UCSD-AML1 (cell line): ENCODE results near the gene HSPB1.
"Not testable (repeated sequence)": the region's sequence is repeated elsewhere in the genome, so short reads cannot be mapped to it uniquely, and the experiment has no call there.

ENCODE experiments used
- DNase-seq: peaks from one replicate; lab custom pipeline; 2025; ENCODE audit not compliant: unreplicated experiment; lab: John Stamatoyannopoulos, UW

Gene HSPB1

GRCh38 chr7:76302347-76303201 lies at the start of gene HSPB1:
Gene HSPB1, plus strand, starts transcription at chr7:76302673. Its CDS starts 40 bp downstream, at chr7:76302713.
- DNase-seq: peak; percentile 85

- DNase-seq: no peak
Observed at GRCh38 chr7:76254781-76255180, 47.7 kb upstream of the HSPB1 start.

- no peak for DNase-seq
Observed at GRCh38 chr7:76257973-76258372, 44.5 kb upstream of the HSPB1 start.

GRCh38 chr7:76259124-76260093 lies 43.1 kb upstream of the HSPB1 start:
- DNase-seq: no peak

GRCh38 chr7:76260171-76260703 lies 42.2 kb upstream of the HSPB1 start:
- DNase-seq: no peak

- DNase-seq: no peak
Observed at GRCh38 chr7:76261329-76261728, 41.1 kb upstream of the HSPB1 start.

GRCh38 chr7:76261931-76262330 lies 40.5 kb upstream of the HSPB1 start:
- no peak for DNase-seq

GRCh38 chr7:76262683-76263402 lies 39.6 kb upstream of the HSPB1 start:
- DNase-seq: peak; percentile 19

GRCh38 chr7:76265299-76265698 lies 37.2 kb upstream of the HSPB1 start:
- no peak for DNase-seq

GRCh38 chr7:76267107-76267893 lies 35.2 kb upstream of the HSPB1 start:
- DNase-seq: no peak

GRCh38 chr7:76267894-76268183 lies 34.6 kb upstream of the HSPB1 start:
- no peak for DNase-seq

- DNase-seq: no peak
Observed at GRCh38 chr7:76268376-76268775, 34.1 kb upstream of the HSPB1 start.

- no peak for DNase-seq
Observed at GRCh38 chr7:76269895-76270294, 32.6 kb upstream of the HSPB1 start.

GRCh38 chr7:76271384-76271783 lies 31.1 kb upstream of the HSPB1 start:
- DNase-seq: not testable (repeated sequence)

GRCh38 chr7:76272142-76272541 lies 30.3 kb upstream of the HSPB1 start:
- no peak for DNase-seq

- no peak for DNase-seq
Observed at GRCh38 chr7:76272851-76273497, 29.5 kb upstream of the HSPB1 start.

GRCh38 chr7:76273503-76273902 lies 29.0 kb upstream of the HSPB1 start:
- DNase-seq: no peak

GRCh38 chr7:76278540-76278939 lies 23.9 kb upstream of the HSPB1 start:
- no peak for DNase-seq

- no peak for DNase-seq
Observed at GRCh38 chr7:76280408-76280807, 22.1 kb upstream of the HSPB1 start.
